SK-N-SH treated with all-trans-retinoic acid at 6 μM for 48 hours (cell line): ENCODE data around the gene TLCD5.

Experiments used
- ATAC-seq: fragments of 200-7000 bp; cut with Tn5 transposase; 3 replicates; pipeline ENCODE4 v1.9.1; 2020; ENCODE audit warnings: mild to moderate bottlenecking, moderate library complexity
- ARNTL ChIP-seq: fragments of 450-650 bp; formaldehyde crosslinking; IDR thresholded peaks from 2 replicates; pipeline ENCODE4 v1.5.0; 2020; ENCODE audit warnings: low read depth, mild to moderate bottlenecking, moderate library complexity, borderline replicate concordance
- BACH2 ChIP-seq: fragments of 250-450 bp; sonication (Bioruptor Pico); IDR thresholded peaks from 2 replicates; pipeline ENCODE4 v1.9.0; 2021; ENCODE audit warnings: mild to moderate bottlenecking, borderline replicate concordance
- CSRNP3 ChIP-seq: fragments of 250-450 bp; sonication (Bioruptor Pico); IDR thresholded peaks from 2 replicates; pipeline ENCODE4 v1.5.1; 2021; ENCODE audit warnings: mild to moderate bottlenecking, moderate library complexity
- ESRRG ChIP-seq: fragments of 250-450 bp; sonication (Bioruptor Pico); IDR thresholded peaks from 2 replicates; pipeline ENCODE4 v1.6.1; 2021; ENCODE audit warnings: mild to moderate bottlenecking
- GLIS3 ChIP-seq: fragments of 250-450 bp; sonication (Bioruptor Pico); IDR thresholded peaks from 2 replicates; pipeline ENCODE4 v1.5.0; 2020; ENCODE audit warnings: mild to moderate bottlenecking, moderate library complexity
- ISL1 ChIP-seq: fragments of 250-450 bp; sonication (Bioruptor Pico); IDR thresholded peaks from 2 replicates; pipeline ENCODE4 v2.1.2; 2022; ENCODE audit warnings: mild to moderate bottlenecking, moderate library complexity
- OSR1 ChIP-seq: fragments of 250-450 bp; sonication (Bioruptor Pico); IDR thresholded peaks from 2 replicates; pipeline ENCODE4 v1.8.0; 2022; ENCODE audit warnings: moderate library complexity, mild to moderate bottlenecking, inconsistent platforms
- PATZ1 ChIP-seq: fragments of 250-450 bp; sonication (Bioruptor Pico); IDR thresholded peaks from 2 replicates; pipeline ENCODE4 v1.8.0; 2020; ENCODE audit warnings: mild to moderate bottlenecking, moderate library complexity, borderline replicate concordance
- PPARA ChIP-seq: fragments of 250-450 bp; sonication (Bioruptor Pico); IDR thresholded peaks from 2 replicates; pipeline ENCODE4 v1.5.0; 2020; ENCODE audit warnings: mild to moderate bottlenecking, borderline replicate concordance
- RARB ChIP-seq: fragments of 250-450 bp; sonication (Bioruptor Pico); IDR thresholded peaks from 2 replicates; pipeline ENCODE4 v1.8.0; 2021; ENCODE audit warnings: mild to moderate bottlenecking, moderate library complexity
- TCF4 ChIP-seq: fragments of 250-450 bp; sonication (Bioruptor Pico); IDR thresholded peaks from 2 replicates; pipeline ENCODE4 v1.8.0; 2021; ENCODE audit warnings: mild to moderate bottlenecking, moderate library complexity, borderline replicate concordance
- TOX ChIP-seq: fragments of 250-450 bp; sonication (Bioruptor Pico); IDR thresholded peaks from 2 replicates; pipeline ENCODE4 v1.8.0; 2021; ENCODE audit warnings: mild to moderate bottlenecking, moderate library complexity, borderline replicate concordance
- TSHZ2 ChIP-seq: fragments of 250-450 bp; sonication (Bioruptor Pico); IDR thresholded peaks from 2 replicates; pipeline ENCODE4 v1.5.0; 2020; ENCODE audit warnings: mild to moderate bottlenecking, moderate library complexity
- ZC3H10 ChIP-seq: fragments of 250-450 bp; sonication (Bioruptor Pico); IDR thresholded peaks from 2 replicates; pipeline ENCODE4 v1.5.1; 2021; ENCODE audit warnings: mild to moderate bottlenecking, moderate library complexity
- ZNF70 ChIP-seq: fragments of 450-650 bp; formaldehyde crosslinking; IDR thresholded peaks from 2 replicates; pipeline ENCODE4 v1.5.0; 2020; ENCODE audit warnings: mild to moderate bottlenecking, moderate library complexity
- ZNF8 ChIP-seq: fragments of 450-650 bp; formaldehyde crosslinking; IDR thresholded peaks from 2 replicates; pipeline ENCODE4 v1.5.0; 2020; ENCODE audit warnings: mild to moderate bottlenecking, moderate library complexity
- TF ChIP-seq, protein P1 (sequence below): fragments of 250-450 bp; sonication (Bioruptor Pico); IDR thresholded peaks from 2 replicates; pipeline ENCODE4 v1.8.0; 2021; ENCODE audit warnings: low read depth, mild to moderate bottlenecking, moderate library complexity, borderline replicate concordance

The TLCD5 gene

DNA sequence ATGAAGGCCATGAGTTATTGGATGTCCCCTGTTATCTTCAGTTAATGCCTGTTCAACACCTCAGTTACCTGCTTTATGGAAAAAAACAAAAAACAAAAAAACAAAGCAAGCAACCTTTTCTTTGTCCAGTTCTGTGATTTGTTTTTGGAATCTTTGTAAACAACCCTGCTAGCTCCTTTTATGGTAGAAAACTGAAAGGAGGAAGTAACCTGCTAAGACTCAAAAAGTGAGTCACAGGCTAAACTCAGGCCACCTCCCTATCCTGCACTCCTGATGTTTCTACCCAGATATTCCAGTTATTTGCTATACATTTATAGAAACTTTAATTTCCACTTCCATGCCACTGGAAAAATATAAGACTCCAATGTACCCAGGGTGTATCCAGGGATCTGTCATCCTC is 20.6 kb upstream of the TLCD5 start (continued):
- TF ChIP-seq PATZ1 (CRISPR knock-in tag) (no peak), OSR1 (CRISPR knock-in tag) (no peak), PPARA (CRISPR knock-in tag) (no peak), CSRNP3 (no peak), RARB (CRISPR knock-in tag) (no peak)

DNA sequence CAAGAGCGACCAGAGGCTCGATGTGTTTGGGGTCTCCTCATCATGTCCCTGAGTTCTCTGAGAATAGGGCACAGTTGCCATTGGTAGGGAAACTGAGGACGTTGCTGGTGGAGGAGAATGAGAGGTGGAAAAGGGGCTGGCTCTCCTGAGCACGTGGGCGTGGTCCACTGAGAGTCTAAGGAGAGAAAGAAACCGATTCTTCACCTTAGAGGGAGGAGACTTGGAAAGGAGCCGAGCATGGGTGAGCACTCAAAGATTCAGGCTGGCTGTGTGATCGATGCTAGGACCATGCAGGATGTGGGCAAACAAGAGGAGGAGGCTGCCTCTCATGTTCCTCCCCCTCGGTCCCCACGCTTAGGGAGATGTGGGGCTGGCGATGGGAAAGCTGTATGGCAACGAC is 19.8 kb upstream of the TLCD5 start:
- no peak for ATAC-seq
- TF ChIP-seq, protein P1, sequence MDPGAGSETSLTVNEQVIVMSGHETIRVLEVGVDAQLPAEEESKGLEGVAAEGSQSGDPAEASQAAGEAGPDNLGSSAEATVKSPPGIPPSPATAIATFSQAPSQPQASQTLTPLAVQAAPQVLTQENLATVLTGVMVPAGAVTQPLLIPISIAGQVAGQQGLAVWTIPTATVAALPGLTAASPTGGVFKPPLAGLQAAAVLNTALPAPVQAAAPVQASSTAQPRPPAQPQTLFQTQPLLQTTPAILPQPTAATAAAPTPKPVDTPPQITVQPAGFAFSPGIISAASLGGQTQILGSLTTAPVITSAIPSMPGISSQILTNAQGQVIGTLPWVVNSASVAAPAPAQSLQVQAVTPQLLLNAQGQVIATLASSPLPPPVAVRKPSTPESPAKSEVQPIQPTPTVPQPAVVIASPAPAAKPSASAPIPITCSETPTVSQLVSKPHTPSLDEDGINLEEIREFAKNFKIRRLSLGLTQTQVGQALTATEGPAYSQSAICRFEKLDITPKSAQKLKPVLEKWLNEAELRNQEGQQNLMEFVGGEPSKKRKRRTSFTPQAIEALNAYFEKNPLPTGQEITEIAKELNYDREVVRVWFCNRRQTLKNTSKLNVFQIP (CRISPR knock-in tag), result no peak
- no peak for TF ChIP-seq BACH2 (CRISPR knock-in tag)
- no peak for TF ChIP-seq OSR1 (CRISPR knock-in tag)
- no peak for TF ChIP-seq PATZ1 (CRISPR knock-in tag)
- TF ChIP-seq ZNF70, result no peak
- no peak for TF ChIP-seq ZC3H10 (CRISPR knock-in tag)
- TF ChIP-seq RARB (CRISPR knock-in tag), result no peak
- TF ChIP-seq GLIS3 (CRISPR knock-in tag), result no peak
- TF ChIP-seq CSRNP3, result no peak
- no peak for TF ChIP-seq ESRRG
- no peak for TF ChIP-seq ZNF8 (CRISPR knock-in tag)
- TF ChIP-seq PPARA (CRISPR knock-in tag), result no peak
- no peak for TF ChIP-seq ISL1 (CRISPR knock-in tag)
- no peak for TF ChIP-seq ARNTL (CRISPR knock-in tag)
- TF ChIP-seq TCF4 (CRISPR knock-in tag), result no peak
- TF ChIP-seq TOX (CRISPR knock-in tag), result no peak
- no peak for TF ChIP-seq TSHZ2 (CRISPR knock-in tag)

DNA sequence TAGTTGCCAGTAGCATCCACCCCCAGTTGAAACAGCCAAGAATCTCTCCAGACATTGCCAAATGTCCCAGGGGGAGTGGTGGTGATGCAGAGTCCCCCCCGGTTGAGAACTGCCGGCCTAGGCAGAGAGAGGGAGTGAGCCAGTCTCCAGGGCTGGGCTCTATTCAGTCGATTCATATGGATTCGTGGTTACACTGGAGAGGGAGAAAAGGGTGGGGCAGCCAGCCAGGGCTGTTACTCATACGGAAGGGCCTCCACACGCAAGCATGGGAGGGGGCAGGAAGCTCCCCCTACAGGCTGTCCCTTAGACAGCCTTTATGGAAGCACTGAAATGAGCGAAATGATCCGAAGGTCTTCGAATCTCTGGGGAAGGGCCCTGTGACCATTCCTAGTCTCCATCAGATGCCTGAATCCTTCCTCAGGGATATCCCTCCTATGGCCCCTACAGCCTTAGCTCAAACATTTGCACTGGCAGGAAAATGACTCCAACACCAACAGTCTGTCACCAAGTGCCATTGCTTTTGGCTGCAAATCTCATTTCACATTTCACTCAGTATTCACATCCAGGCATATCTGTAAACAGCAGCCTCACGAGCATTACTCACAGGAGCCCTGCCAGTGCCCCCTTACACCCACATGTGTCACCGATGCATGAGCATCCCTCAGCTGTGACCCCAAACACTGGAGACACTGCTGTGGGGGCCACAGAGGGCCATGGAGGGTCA is 18.4 kb upstream of the TLCD5 start:
- TF ChIP-seq RARB (CRISPR knock-in tag), result no peak
- ATAC-seq, result peak; percentile 82
